Esophagus squamous epithelium (tissue), 5 donors: ENCODE data around the gene RAB20. TPM values are rescaled to one million over a fixed set of nuclear protein-coding genes. Genes with fewer than 3 reads are reported as not detected.
"Not testable (repeated sequence)": the region's sequence is repeated elsewhere in the genome, so short reads cannot be mapped to it uniquely, and the experiment has no call there.

Experiments used
- DNase-seq: peaks from one replicate; lab custom pipeline; 2025; lab: John Stamatoyannopoulos, UW
- H3K27ac ChIP-seq, 4 donors: fragments of 200-600 bp; sonication (generic); one replicate each; pipeline ENCODE4 v1.5.1; 2016 to 2019; ENCODE audit warnings: mild to moderate bottlenecking in 1 of 4
- H3K27me3 ChIP-seq, 4 donors: fragments of 200-600 bp; sonication (generic); 1 replicate in 3 of 4; 2 replicates in 1 of 4; pipeline versions ENCODE4 v1.5.1 to v1.6.0; 2017 to 2021; ENCODE audit warnings: antibody characterized with exemption in 1 of 4
- H3K36me3 ChIP-seq, 3 donors: fragments of 200-600 bp; sonication (generic); one replicate each; pipeline ENCODE4 v1.5.1; 2016 to 2019
- H3K4me1 ChIP-seq, 3 donors: fragments of 200-600 bp; sonication (generic); one replicate each; pipeline ENCODE4 v1.5.1; 2017 to 2019
- H3K4me3 ChIP-seq, 4 donors: fragments of 200-600 bp; sonication (generic); 1 replicate in 3 of 4; 2 replicates in 1 of 4; pipeline ENCODE4 v1.5.1; 2016 to 2019; ENCODE audit warnings: mild to moderate bottlenecking in 2 of 4, moderate library complexity in 1 of 4
- H3K9me3 ChIP-seq, 3 donors: fragments of 200-600 bp; sonication (generic); one replicate each; pipeline ENCODE4 v1.5.1; 2016 to 2019
- CTCF ChIP-seq, 6 experiments: fragments of 450-650 bp in 4 of 6; fragments of 200-600 bp in 2 of 6; sonication (generic) in 2 of 6; IDR thresholded peaks; one replicate each; pipeline ENCODE4 v1.5.1; 2016 to 2019; ENCODE audit warnings: antibody characterized with exemption in 6 of 6, mild to moderate bottlenecking in 4 of 6, moderate library complexity in 4 of 6
- POLR2A ChIP-seq, 4 donors: fragments of 450-650 bp; IDR thresholded peaks; one replicate each; pipeline ENCODE4 v1.6.1; 2017; ENCODE audit warnings: antibody characterized with exemption in 4 of 4, mild to moderate bottlenecking in 4 of 4, moderate library complexity in 3 of 4
- WGBS, 2 donors: methylation state at CpG; one replicate each; pipeline ENCODE4 v1.1.5; 2018; 5-methylcytosine and 5-hydroxymethylcytosine counted together
- intact Hi-C: fragments of 100-400 bp; cut with DNase I; formaldehyde crosslinking; loops from one replicate; pipeline ENCODE4 v1.15.0; 2022
- total RNA-seq, 4 donors: library from RNA; depleted of rRNA; stranded (reverse); fragments of >200 nt; gene quantifications; one replicate each; pipeline ENCODE4 v1.1.0, GENCODE V29; 2016
- donor health status: DM: yes; HTN: yes; CAD: no.

RAB20 gene
- total RNA-seq = 1 to 10 TPM; 1.3 to 7.2 (median 4.3) TPM

GRCh38 chr13:110561344-110562035, at the start of gene RAB20:
RAB20 (minus strand) TSS chr13:110561722; CDS start chr13:110561519, 203 bp downstream.
- H3K36me3 ChIP-seq = peaks cover 0 to 13% (median 0%) of the 10 kb centered on the region in 3 donors
- peak; percentile 58 for DNase-seq
- 0% methylated on average over 2 to 19 of the region's 79 CpGs for WGBS, 2 donors
- intact Hi-C loops = no loop called here
- H3K27ac ChIP-seq = peak within 1 kb of the TSS; percentile 80 to 95 (median 88)
- peak within 1 kb of the TSS; percentile 64 to 86 (median 76) for H3K4me3 ChIP-seq
- H3K4me1 ChIP-seq = peaks cover 14 to 46% (median 17%) of the 10 kb centered on the region in 3 donors
- TF ChIP-seq CTCF (IDR thresholded peaks at IDR 0.05) = no peak
- TF ChIP-seq POLR2A (IDR thresholded peaks at IDR 0.05) = peak in 2 of 4 donors; percentile 50 to 72
- no peaks in the 10 kb centered on the region for H3K9me3 ChIP-seq
- H3K27me3 ChIP-seq = peaks cover 0 to 12% (median 0%) of the 10 kb centered on the region in 4 donors

GRCh38 chr13:110610955-110611595, 49.6 kb upstream of the RAB20 start:
- Histone ChIP-seq H3K4me3 (peak overlapping the region in 1 of 4 donors; percentile 6), H3K9me3 (no peaks in the 10 kb centered on the region), H3K4me1 (peaks cover 5 to 25% (median 5%) of the 10 kb centered on the region in 3 donors), H3K27me3 (no peaks in the 10 kb centered on the region), H3K36me3 (no peaks in the 10 kb centered on the region), H3K27ac (no peak overlapping the region)
- TF ChIP-seq POLR2A (IDR thresholded peaks at IDR 0.05) (no peak), CTCF (IDR thresholded peaks at IDR 0.05) (no peak)
- 56 to 65% methylated on average over 12 of the region's 12 CpGs for WGBS, 2 donors
- intact Hi-C loops = loop anchor here (10.0 kb wide), 1 partner anchor 104 kb away; the partner anchor contains the start of gene ING1
- no peak for DNase-seq

GRCh38 chr13:110607675-110608224, 46.2 kb upstream of the RAB20 start:
- H3K27ac ChIP-seq = no peak overlapping the region
- 75 to 77% methylated on average over 3 of the region's 3 CpGs for WGBS, 2 donors
- no peaks in the 10 kb centered on the region for H3K27me3 ChIP-seq
- H3K36me3 ChIP-seq = no peaks in the 10 kb centered on the region
- DNase-seq = no peak
- H3K4me1 ChIP-seq = peaks cover 0 to 17% (median 0%) of the 10 kb centered on the region in 3 donors
- intact Hi-C loops = no loop called here
- H3K4me3 ChIP-seq = no peak overlapping the region
- no peak for TF ChIP-seq CTCF (IDR thresholded peaks at IDR 0.05)
- TF ChIP-seq POLR2A (IDR thresholded peaks at IDR 0.05) = no peak
- no peaks in the 10 kb centered on the region for H3K9me3 ChIP-seq

GRCh38 chr13:110606281-110606680, 44.8 kb upstream of the RAB20 start:
- intact Hi-C loops, DNase-seq, H3K27ac ChIP-seq, H3K4me3 ChIP-seq, H3K36me3 ChIP-seq, H3K9me3 ChIP-seq, H3K27me3 ChIP-seq: not testable (repeated sequence)
- peaks cover 0 to 17% (median 0%) of the 10 kb centered on the region in 3 donors for H3K4me1 ChIP-seq
- no CpG with 5 or more reads among the region's 33 CpGs for WGBS, 2 donors

- Histone ChIP-seq H3K4me1 (peaks cover 0 to 7% (median 0%) of the 10 kb centered on the region in 3 donors), H3K9me3 (no peaks in the 10 kb centered on the region), H3K27me3 (no peaks in the 10 kb centered on the region), H3K4me3 (no peak overlapping the region), H3K36me3 (no peaks in the 10 kb centered on the region), H3K27ac (no peak overlapping the region)
- intact Hi-C loops = no loop called here
- DNase-seq = no peak
- no peak for TF ChIP-seq POLR2A (IDR thresholded peaks at IDR 0.05)
- TF ChIP-seq CTCF (IDR thresholded peaks at IDR 0.05) = no peak
- 91 to 93% methylated on average over 6 of the region's 6 CpGs for WGBS, 2 donors
Observed at GRCh38 chr13:110605132-110605531, 43.6 kb upstream of the RAB20 start.
